Epithelial cell of proximal tubule (primary cell): Measurements from ENCODE around the gene MRC2. TPM values are rescaled to one million over a fixed set of nuclear protein-coding genes. Genes with fewer than 3 reads are reported as not detected.

Experiments used
- DNase-seq: peaks from one replicate; pipeline ENCODE4 v3.0.0-alpha.2; 2011; ENCODE audit warnings: low read depth
- H3K4me3 ChIP-seq: 2 replicates; pipeline ENCODE4 v1.5.1; 2011; ENCODE audit warnings: low read depth, mild to moderate bottlenecking, low read length
- total RNA-seq: library from RNA; depleted of rRNA; stranded (reverse); fragments of >200 nt; gene quantifications from 2 replicates; pipeline ENCODE4 v1.2.3, GENCODE V29; 2015
- TF ChIP-seq, protein P1 (sequence below): conservative IDR thresholded peaks from 2 replicates; pipeline ENCODE4 v1.5.1; 2012; ENCODE audit warnings: low read depth, mild to moderate bottlenecking, low read length

Gene MRC2
- total RNA-seq, 1 donor from 2014 or later = 50.4 TPM

- H3K4me3 ChIP-seq = no peak overlapping the region
- TF ChIP-seq, protein P1, sequence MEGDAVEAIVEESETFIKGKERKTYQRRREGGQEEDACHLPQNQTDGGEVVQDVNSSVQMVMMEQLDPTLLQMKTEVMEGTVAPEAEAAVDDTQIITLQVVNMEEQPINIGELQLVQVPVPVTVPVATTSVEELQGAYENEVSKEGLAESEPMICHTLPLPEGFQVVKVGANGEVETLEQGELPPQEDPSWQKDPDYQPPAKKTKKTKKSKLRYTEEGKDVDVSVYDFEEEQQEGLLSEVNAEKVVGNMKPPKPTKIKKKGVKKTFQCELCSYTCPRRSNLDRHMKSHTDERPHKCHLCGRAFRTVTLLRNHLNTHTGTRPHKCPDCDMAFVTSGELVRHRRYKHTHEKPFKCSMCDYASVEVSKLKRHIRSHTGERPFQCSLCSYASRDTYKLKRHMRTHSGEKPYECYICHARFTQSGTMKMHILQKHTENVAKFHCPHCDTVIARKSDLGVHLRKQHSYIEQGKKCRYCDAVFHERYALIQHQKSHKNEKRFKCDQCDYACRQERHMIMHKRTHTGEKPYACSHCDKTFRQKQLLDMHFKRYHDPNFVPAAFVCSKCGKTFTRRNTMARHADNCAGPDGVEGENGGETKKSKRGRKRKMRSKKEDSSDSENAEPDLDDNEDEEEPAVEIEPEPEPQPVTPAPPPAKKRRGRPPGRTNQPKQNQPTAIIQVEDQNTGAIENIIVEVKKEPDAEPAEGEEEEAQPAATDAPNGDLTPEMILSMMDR = no peak
- no peak for DNase-seq
These were observed 73.7 kb downstream of the MRC2 start for GRCh38 chr17:62700964-62701705.

DNA sequence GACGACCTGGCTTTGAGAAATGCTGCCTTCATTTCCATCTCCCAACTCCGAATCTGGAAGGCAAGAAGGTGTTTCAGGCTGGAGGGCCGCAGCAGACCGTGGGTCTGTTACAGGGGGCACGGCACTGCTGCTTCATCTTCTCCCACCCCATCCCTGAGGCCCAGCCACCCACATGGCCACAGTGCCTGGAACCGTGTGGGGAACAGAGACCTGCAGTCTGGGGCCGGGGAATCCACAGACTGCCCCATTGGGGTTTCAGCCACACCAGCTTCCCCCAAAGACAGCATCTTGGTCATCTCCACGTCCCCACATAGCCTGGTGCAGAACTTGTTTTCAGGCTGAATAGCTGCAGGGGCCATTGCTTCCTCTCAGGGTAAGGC is 74.2 kb downstream of the MRC2 start:
- DNase-seq = no peak
- TF ChIP-seq, protein P1 = no peak

GRCh38 chr17:62702746-62703260 is 75.3 kb downstream of the MRC2 start:
- DNase-seq = no peak
- no peak overlapping the region for H3K4me3 ChIP-seq
- TF ChIP-seq, protein P1 = no peak

More for the DNA sequence above, 74.2 kb downstream of the MRC2 start:
- no peak overlapping the region for H3K4me3 ChIP-seq

GRCh38 chr17:62703261-62703775 is 75.8 kb downstream of the MRC2 start:
- DNase-seq = peak; percentile 67
- TF ChIP-seq, protein P1 = no peak
- H3K4me3 ChIP-seq = peak overlapping the region; percentile 64

DNA sequence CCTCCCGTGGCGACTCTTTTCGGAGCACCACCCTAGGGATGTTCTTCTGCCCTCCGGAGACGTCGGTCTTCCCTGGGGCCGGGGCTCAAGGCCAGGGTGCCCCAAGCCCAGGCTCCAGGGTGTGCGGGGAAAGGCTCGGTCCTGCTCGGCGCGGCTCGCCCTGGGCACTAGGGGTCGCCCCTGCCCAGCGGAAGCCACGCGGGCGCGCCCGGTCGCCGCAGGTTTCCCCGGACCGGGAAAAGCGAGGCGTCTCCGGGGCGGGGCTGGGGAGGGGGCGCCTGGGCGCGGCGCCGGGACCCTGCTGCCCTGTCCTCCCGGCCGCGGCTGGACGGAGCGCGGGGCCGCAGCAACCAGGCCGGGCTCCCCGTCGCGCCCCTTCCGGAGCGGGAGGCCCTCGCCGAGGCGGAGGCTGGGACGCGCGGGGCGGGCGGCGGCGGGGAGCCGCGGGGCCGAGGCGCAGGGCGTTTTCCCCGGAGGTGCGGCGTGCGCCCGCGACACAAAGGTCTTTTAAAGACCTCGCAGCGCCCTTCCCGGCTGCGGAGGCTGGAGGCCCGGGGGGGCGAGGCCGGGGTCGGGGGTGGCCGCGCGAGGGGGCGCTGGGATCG is 76.4 kb downstream of the MRC2 start:
- TF ChIP-seq, protein P1 = peak; percentile 65
- peak overlapping the region; percentile 64 for H3K4me3 ChIP-seq
- DNase-seq = no peak

- no peak for DNase-seq
- TF ChIP-seq, protein P1 = no peak
- H3K4me3 ChIP-seq = peak overlapping the region; percentile 64
These were observed 77.0 kb downstream of the MRC2 start for GRCh38 chr17:62704381-62704971.
